GM19463 (cell line): ENCODE data around the gene ACVRL1.
A peak's percentile ranks its signal among the peaks of the same experiment; 100 is the strongest.

Experiments used
- ATAC-seq: cut with Tn5 transposase; IDR thresholded peaks from one replicate; pipeline ENCODE4 v1.9.1; 2021; ENCODE audit warnings: mild to moderate bottlenecking, moderate library complexity; ENCODE audit not compliant: unreplicated experiment

ACVRL1 gene

DNA sequence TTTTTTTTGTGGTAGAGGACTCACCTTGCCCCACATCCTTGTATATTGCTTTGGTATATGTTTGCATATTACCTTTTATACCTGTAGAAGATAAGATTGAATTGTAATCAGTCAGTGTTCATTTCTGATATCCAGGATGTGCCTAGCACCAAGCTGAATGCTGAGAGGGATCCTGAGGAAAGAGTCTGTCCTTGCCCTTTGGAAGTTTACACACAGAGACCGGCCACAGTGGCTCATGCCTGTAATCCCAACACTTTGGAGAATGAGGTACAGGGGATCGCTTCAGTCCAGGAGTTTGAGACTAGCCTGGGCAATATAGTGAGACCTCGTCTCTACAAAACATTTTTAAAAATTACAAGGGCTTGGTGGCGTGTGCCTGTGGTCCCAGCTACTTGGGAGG, 52.6 kb downstream of the ACVRL1 start:
- no peak for ATAC-seq

DNA sequence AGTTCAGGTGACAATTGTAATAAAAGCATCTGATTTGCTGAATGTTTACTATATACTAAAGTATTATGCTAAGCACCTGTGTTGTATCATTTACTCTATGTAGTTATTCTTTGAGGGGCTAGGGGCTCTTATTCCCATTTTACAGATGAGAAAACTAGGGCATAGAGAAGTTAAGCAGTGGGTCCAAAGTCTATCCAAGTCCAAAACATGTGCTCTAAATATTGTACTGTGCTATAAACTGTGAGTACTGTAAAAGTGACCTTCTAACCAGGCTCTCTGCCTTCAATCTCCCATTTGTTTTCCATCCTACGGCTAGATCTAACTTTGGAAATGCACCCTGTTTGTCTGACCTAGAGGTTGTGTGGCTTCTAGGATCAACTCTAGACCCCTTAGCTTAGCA, 53.2 kb downstream of the ACVRL1 start:
- no peak for ATAC-seq

DNA sequence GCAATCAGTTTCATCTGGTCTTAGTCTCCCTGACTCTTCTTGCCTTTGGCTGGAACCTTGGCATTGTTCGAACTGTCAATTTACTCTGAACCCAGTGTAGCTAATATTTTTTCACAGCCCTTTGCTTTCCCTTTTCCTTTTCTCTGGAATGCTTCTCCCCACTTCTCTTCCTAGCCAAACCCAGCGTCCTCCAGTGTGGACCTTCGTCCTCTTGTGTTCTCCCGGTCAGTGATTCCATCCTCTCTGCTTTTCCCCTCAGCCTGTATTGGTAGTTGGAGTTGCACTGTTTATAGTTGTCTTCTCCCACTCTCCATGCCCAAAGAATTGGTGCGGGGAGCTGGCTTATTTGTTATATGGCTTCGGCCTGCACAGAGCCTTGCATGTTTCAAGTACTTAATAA, 53.6 kb downstream of the ACVRL1 start:
- no peak for ATAC-seq

DNA sequence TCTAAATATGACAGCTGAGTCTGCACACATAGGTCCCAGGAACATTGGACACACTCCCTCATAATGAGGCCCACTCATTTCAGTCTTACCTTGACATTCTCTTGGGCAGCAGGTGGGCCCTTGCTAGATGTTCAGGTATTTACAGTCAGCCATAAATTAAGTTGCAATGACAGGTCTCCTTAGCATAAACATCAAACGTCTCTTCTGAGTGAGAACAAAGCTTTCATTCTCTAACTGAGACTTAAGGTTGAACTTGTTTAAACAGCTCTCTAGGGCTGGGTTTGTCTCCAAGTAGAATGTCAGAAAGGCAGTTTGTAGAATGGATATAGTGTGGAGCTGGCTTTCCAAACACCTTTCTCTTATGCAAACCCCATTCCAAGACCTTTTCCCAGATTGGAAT, 54.5 kb downstream of the ACVRL1 start:
- ATAC-seq, result no peak

DNA sequence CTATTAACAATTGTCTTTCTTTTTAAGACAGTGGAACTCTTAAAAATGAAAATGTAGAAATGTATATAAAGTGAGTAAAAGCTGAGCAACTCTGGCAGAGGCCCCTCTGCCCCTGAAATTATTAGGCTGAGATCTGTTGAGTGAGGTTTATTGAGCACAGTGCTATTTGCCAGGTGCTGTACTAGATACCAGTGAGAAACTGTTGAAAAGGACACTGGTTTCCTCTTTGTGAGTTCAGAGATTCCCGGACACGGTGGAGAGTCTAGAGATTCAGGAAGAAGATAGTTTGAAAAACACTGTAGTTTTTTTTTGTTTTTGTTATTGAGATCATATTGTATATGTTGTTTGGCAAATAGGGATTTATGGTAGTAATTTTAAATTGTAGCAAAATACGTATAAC, 55.4 kb downstream of the ACVRL1 start:
- no peak for ATAC-seq

DNA sequence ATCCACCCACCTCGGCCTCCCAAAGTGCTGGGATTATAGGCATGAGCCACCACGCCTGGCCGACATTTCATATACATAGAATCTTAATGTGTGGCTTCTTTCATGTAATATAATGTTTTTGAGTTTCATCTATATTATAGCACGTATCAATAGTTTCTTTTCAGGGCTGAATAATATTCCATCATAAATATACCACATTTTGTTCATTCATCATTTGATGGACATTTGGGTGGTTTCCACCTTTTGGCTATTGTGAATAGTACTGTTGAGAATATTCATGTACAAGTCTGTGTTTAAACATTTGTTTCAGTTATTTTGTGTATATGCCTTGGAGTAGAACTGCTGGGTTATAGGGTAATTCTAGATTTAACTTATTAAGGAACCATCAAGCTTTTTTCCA, 56.2 kb downstream of the ACVRL1 start:
- ATAC-seq, result no peak

DNA sequence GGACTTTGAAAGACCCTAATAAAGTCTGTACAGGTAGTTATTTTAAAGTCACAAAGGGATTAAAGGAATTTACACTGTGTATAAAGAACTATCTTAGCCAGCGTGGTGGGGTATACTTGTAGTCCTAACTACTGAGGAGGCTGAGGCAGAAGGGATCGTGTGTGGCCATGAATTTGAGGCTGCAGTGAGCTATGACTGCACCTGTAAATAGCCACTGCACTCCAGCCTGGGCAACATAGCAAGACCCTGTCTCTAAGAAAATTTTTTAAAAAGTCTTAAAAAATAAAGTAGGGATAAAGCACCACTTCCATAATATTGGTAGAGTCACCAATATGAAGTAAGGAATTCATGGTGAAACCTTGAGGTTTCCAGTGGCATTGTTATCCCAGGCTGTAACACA, 62.3 kb downstream of the ACVRL1 start:
- no peak for ATAC-seq

DNA sequence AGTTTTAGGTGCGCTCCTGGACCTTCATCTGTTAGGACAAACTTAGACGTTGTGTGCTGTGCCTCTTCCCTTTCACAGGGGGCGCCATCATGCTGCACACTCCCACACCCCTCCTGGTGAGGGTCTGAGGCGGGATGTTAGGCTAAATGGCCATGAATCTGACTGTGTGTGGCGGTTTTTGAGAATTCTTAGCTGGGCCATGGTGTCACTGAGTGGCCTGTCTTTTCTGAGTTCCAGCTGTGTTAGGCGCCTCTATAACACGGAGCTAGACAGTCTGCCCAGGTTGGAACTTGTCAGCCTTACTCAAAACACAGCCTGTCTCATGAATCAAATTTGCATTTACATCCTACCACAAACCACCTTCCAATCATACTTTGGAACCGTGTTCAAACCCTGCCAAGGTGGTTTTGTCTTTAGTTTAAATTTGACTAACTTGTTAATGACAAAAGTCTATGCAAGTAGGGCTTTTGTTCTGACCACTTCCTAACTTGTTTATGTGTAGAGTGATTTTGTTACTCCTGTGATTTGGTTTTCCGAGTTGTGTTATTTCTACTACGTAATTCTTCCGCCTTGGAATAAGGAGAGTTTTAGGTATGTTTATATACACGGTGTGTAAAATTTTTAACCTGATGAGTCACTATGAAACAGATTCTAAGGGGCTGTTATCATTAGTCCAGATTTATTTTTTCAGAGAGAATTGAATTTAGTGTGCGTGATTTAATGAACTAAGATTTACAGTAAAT, 63.8 kb downstream of the ACVRL1 start:
- peak; percentile 88 for ATAC-seq

DNA sequence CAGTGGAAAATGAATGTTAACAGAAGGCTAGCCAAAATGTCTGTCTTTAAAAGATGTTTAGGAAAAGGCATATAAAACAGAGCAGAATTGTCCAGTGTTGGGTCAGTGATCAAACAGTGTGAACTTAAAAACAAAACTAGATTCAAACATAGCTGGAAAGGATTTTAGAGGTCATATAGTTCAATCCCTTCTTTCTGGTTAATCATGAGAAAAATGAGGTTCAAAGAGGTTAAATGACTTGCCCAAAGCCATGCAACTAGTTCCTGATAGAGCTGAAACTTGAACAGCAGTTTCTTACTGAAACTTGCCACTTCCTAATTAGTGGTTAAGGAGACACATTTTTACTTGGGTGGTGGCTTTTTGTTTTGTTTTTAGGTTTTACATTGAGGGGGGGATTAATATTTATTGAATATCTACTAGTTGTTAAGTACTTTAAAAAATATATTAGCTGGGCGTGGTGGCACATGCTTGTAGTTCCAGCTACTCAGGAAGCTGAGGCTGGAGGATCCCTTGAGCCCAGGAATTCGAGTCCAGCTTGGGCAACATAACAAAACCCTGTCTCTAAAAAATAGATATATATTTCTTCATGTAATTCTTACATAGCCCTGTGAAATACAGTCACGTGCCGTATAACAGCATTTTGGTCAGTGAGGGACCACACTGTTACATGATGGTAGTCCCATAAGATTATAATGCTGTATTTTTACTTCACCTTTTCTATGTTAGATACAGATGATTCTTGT, 64.5 kb downstream of the ACVRL1 start:
- ATAC-seq, result peak; percentile 38

DNA sequence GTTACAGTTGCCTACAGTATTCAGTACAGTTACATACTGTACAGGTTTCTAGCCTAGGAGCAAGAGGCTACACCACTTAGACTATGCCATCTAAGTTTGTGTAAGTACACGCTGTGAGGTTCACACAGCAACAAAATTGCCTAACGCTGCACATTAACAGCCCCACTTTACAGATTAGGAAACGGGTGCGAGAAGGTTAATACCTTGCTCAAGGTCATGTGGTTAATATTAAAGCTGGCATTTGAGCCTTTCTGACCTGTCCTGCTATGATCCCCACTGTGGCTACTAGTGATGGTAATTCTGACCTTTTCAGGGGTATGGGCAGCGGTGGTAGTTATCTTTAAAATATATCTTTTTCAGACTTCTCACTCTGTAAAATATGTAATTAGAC, 65.1 kb downstream of the ACVRL1 start:
- ATAC-seq, result no peak

DNA sequence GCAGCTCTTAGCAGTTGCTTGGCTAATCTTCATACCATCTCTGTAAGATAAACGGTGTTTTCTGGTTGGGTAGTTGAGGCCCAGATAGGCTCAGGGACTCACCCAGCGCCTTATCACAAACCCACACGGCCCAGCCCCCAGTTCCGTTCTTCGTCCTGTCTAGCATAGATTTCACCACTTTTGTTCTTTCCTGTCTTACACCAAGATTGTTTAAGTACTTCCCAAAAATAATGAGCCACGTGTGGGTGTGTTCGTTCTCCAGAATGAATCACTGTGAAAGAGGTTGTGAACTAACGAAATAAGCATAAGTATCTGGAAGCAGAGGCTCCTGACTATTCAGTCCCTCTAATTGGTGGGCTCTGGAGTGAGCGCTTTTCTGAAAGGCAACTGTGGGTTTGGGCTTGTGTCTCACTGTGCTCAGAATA, 65.6 kb downstream of the ACVRL1 start:
- no peak for ATAC-seq
